GM12872 (cell line): Measurements from ENCODE around the gene INPP1.

Experiments
- CTCF ChIP-seq: IDR thresholded peaks from 3 replicates; pipeline ENCODE4 v1.5.1; 2011; ENCODE audit warnings: low read depth, mild to moderate bottlenecking, low read length, moderate library complexity; ENCODE audit not compliant: insufficient read depth

Gene INPP1

GRCh38 chr2:190350371-190350770, 7.0 kb downstream of the INPP1 start:
- TF ChIP-seq CTCF, result no peak

- no peak for TF ChIP-seq CTCF
These were observed 8.6 kb downstream of the INPP1 start for GRCh38 chr2:190351955-190352354.

GRCh38 chr2:190352668-190353536, 9.5 kb downstream of the INPP1 start:
- TF ChIP-seq CTCF, result no peak

- TF ChIP-seq CTCF, result no peak
These were observed 10.1 kb downstream of the INPP1 start for GRCh38 chr2:190353537-190353899.

- no peak for TF ChIP-seq CTCF
These were observed 10.8 kb downstream of the INPP1 start for GRCh38 chr2:190354003-190354690.

- no peak for TF ChIP-seq CTCF
These were observed 12.7 kb downstream of the INPP1 start for GRCh38 chr2:190355968-190356644.

- no peak for TF ChIP-seq CTCF
These were observed 14.2 kb downstream of the INPP1 start for GRCh38 chr2:190357600-190357999.
